ENCODE results near the gene FAM174C. TPM values are rescaled to one million over a fixed set of nuclear protein-coding genes. Genes with fewer than 3 reads are reported as not detected.

FAM174C gene
- total RNA-seq, 4 donors from 2014 or later = 24.9 to 58.9 (median 43.6) TPM

DNA sequence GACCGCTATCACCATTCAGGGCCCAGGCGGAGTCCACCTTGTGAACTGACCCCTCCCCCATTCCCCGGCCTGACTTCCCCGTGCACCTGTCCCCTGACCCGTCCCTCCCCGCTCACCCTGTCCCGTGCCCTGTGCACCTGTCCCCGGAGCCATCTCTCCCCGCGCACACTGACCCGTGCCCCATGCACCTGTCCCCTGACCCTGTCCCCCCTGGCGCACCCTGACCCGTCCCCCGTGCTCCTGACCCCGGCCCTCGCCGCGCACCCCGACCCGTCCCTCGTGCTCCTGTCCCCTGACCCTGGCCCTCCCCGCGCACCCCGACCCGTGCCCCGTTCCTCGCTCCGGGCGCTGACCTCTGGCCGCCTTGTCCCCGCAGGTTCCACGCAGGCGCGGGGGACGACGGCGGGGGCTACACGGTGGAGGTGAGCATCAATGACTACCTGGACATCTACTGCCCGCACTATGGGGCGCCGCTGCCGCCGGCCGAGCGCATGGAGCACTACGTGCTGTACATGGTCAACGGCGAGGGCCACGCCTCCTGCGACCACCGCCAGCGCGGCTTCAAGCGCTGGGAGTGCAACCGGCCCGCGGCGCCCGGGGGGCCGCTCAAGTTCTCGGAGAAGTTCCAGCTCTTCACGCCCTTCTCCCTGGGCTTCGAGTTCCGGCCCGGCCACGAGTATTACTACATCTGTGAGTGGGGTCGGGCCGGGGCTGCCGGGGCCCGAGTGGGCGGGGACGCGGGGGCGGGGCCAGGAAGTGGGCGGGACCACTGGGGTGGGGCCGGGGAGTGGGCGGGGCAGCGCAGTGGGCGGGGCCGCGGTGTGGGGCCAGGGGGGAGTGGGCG, 20.1 kb downstream of the FAM174C start:
- TF ChIP-seq, protein P1, sequence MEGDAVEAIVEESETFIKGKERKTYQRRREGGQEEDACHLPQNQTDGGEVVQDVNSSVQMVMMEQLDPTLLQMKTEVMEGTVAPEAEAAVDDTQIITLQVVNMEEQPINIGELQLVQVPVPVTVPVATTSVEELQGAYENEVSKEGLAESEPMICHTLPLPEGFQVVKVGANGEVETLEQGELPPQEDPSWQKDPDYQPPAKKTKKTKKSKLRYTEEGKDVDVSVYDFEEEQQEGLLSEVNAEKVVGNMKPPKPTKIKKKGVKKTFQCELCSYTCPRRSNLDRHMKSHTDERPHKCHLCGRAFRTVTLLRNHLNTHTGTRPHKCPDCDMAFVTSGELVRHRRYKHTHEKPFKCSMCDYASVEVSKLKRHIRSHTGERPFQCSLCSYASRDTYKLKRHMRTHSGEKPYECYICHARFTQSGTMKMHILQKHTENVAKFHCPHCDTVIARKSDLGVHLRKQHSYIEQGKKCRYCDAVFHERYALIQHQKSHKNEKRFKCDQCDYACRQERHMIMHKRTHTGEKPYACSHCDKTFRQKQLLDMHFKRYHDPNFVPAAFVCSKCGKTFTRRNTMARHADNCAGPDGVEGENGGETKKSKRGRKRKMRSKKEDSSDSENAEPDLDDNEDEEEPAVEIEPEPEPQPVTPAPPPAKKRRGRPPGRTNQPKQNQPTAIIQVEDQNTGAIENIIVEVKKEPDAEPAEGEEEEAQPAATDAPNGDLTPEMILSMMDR (IDR thresholded peaks at IDR 0.05) = no peak
- TF ChIP-seq POLR2AphosphoS5 (IDR thresholded peaks at IDR 0.05) (no peak), EP300 (IDR thresholded peaks at IDR 0.05) (no peak), POLR2A (IDR thresholded peaks at IDR 0.05; ENCODE audit: low read depth) (no peak)
- H3K4me3 ChIP-seq = peak overlapping the region; percentile 9 to 39 (median 26)
- intact Hi-C loops (cut with DNase I) = no loop called here
- no peaks in the 10 kb centered on the region for H3K36me3 ChIP-seq
- H3K4me1 ChIP-seq = peaks cover 6 to 12% (median 12%) of the 10 kb centered on the region in 4 donors
- H3K27ac ChIP-seq (replicated peaks in 1 of 4) = no peak overlapping the region
- no peaks in the 10 kb centered on the region for H3K9me3 ChIP-seq
- 38% methylated on average over 37 of the region's 82 CpGs for whole genome bisulfite sequencing
- peaks cover 0 to 67% (median 22%) of the 10 kb centered on the region in 4 donors for H3K27me3 ChIP-seq
- no peak for DNase-seq (ENCODE audit: extremely low spot score)

DNA sequence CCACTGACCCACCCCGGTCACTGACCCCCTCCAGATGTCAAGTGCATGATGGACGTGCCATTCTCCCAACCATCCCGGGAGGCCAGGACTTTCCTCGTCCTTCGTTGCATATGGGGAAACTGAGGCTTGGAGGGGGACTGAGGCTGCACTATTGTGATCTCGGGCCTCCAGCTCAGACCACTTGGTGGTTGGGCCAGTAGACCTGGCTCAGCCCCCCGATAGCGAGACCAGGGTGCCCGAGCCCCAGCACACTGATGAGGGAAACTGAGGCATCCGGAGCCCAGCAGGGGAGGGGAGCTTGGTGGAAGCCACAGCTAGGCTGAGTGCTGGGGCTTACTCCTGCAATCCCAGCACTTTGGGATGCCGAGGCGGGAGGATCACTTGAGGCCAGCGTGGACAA, 20.7 kb downstream of the FAM174C start:
- intact Hi-C loops (cut with DNase I) = no loop called here
- Histone ChIP-seq H3K4me3 (no peak overlapping the region), H3K4me1 (peaks cover 6 to 12% (median 12%) of the 10 kb centered on the region in 4 donors), H3K27me3 (peaks cover 0 to 60% (median 22%) of the 10 kb centered on the region in 4 donors), H3K36me3 (no peaks in the 10 kb centered on the region), H3K9me3 (no peaks in the 10 kb centered on the region), H3K27ac (replicated peaks in 1 of 4) (no peak overlapping the region)
- TF ChIP-seq POLR2AphosphoS5 (IDR thresholded peaks at IDR 0.05) (no peak), POLR2A (IDR thresholded peaks at IDR 0.05; ENCODE audit: low read depth) (no peak), EP300 (IDR thresholded peaks at IDR 0.05) (no peak)
- TF ChIP-seq, protein P1 (IDR thresholded peaks at IDR 0.05) = no peak
- no peak for DNase-seq (ENCODE audit: extremely low spot score)
- WGBS = 80% methylated on average over 9 of the region's 13 CpGs

DNA sequence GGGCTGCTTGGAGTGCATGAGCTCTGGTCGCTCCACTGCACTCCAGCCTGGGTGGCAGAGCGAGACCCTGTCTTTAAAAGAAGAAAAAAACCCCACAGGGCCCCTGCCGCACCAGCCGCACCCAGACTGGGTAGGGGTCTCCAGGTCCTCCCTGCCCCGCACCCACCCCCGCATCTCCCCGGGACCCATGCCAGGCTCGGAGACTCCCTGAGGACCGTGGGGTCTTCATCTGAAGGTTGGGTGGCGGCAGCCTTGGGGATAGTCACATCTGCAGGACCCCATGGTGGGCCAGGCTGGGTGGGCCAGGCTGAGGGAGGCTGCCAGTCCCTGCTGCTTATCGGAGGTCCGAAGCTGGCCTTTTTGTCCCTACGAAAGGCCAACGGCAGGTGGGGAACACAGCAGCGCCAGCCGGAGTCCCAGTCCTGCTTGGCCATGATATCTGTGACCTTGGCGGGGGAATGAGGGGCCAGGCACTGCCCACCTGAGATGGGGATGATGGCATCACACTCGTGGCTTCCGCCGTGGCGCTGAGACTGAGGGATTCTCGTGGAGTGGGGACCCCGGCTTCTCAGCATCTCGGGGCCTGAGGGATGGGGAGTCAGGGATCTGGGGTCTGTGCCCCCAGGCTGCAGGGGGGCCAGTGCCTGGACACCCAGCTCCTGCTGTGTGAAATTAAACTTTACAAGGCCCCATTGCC, 21.4 kb downstream of the FAM174C start:
- WGBS = 90% methylated on average over 14 of the region's 24 CpGs
- no peak overlapping the region for H3K27ac ChIP-seq (replicated peaks in 1 of 4)
- TF ChIP-seq, protein P1 (IDR thresholded peaks at IDR 0.05) = no peak
- TF ChIP-seq POLR2A (IDR thresholded peaks at IDR 0.05; ENCODE audit: low read depth) (no peak), POLR2AphosphoS5 (IDR thresholded peaks at IDR 0.05) (no peak), EP300 (IDR thresholded peaks at IDR 0.05) (no peak)
- peaks cover 0 to 54% (median 19%) of the 10 kb centered on the region in 4 donors for H3K27me3 ChIP-seq
- intact Hi-C loops (cut with DNase I) = no loop called here
- H3K9me3 ChIP-seq = no peaks in the 10 kb centered on the region
- H3K4me3 ChIP-seq = no peak overlapping the region
- no peaks in the 10 kb centered on the region for H3K36me3 ChIP-seq
- DNase-seq (ENCODE audit: extremely low spot score) = no peak
- H3K4me1 ChIP-seq = peaks cover 6 to 12% (median 12%) of the 10 kb centered on the region in 4 donors

DNA sequence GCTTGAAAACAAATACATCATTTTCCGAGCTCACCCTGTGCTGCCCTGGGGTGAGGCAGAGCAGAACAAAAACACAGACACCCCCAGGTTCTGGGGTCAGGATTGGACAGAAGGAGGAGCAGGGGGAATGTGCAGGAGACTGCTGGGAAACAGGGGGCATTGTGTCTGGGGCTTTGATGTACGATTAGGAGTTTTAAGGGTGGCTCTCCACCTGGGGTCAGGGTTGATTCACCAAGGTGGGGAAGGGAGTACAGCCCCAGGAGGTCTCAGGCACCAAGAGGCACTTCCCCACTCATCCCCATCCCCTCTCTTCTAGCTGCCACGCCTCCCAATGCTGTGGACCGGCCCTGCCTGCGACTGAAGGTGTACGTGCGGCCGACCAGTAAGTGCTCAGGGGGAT, 22.9 kb downstream of the FAM174C start:
- intact Hi-C loops (cut with DNase I) = no loop called here
- no peak for DNase-seq (ENCODE audit: extremely low spot score)
- TF ChIP-seq POLR2A (IDR thresholded peaks at IDR 0.05; ENCODE audit: low read depth) = no peak
- no peak for TF ChIP-seq POLR2AphosphoS5 (IDR thresholded peaks at IDR 0.05)
- TF ChIP-seq, protein P1 (IDR thresholded peaks at IDR 0.05) = no peak
- TF ChIP-seq EP300 (IDR thresholded peaks at IDR 0.05) = no peak
- no peaks in the 10 kb centered on the region for H3K36me3 ChIP-seq
- H3K27ac ChIP-seq (replicated peaks in 1 of 4) = no peak overlapping the region
- H3K9me3 ChIP-seq = no peaks in the 10 kb centered on the region
- H3K4me3 ChIP-seq = no peak overlapping the region
- H3K4me1 ChIP-seq = peaks cover 6 to 12% (median 12%) of the 10 kb centered on the region in 4 donors
- WGBS = 98% methylated on average over 3 of the region's 8 CpGs
- peaks cover 0 to 38% (median 15%) of the 10 kb centered on the region in 4 donors for H3K27me3 ChIP-seq
